Upper lobe of right lung (tissue), 1 donor: ENCODE measurements around the gene MAMDC2. TPM values are rescaled to one million over a fixed set of nuclear protein-coding genes. Genes with fewer than 3 reads are reported as not detected.

Source experiments
- ATAC-seq: fragments of 200-7000 bp; cut with Tn5 transposase; one replicate; pipeline ENCODE4 v1.9.1; 2020; ENCODE audit warnings: mild to moderate bottlenecking, moderate library complexity
- DNase-seq: peaks from one replicate; pipeline ENCODE4 v3.0.0-alpha.2; 2020
- H3K27ac ChIP-seq: fragments of 200-600 bp; one replicate; pipeline ENCODE4 v1.8.0; 2022
- H3K27me3 ChIP-seq: fragments of 200-600 bp; one replicate; pipeline ENCODE4 v1.8.0; 2022; ENCODE audit warnings: mild to moderate bottlenecking
- H3K36me3 ChIP-seq: fragments of 200-600 bp; one replicate; pipeline ENCODE4 v1.8.0; 2022
- H3K4me1 ChIP-seq: fragments of 200-600 bp; one replicate; pipeline ENCODE4 v1.8.0; 2022
- H3K4me3 ChIP-seq: fragments of 200-600 bp; one replicate; pipeline ENCODE4 v1.8.0; 2022; ENCODE audit warnings: mild to moderate bottlenecking
- H3K9me3 ChIP-seq: fragments of 200-600 bp; one replicate; pipeline ENCODE4 v1.8.0; 2022
- CTCF ChIP-seq: fragments of 200-600 bp; IDR thresholded peaks from one replicate; pipeline ENCODE4 v1.8.0; 2022; ENCODE audit warnings: antibody characterized with exemption
- intact Hi-C: fragments of 100-400 bp; cut with DNase I; formaldehyde crosslinking; loops from one replicate; pipeline ENCODE4 v1.11.0; 2022
- total RNA-seq: library from RNA; stranded (reverse); fragmentation: NEBNext Ultra II Directional; extraction: Animal tissue kit (Norgen Biotek cat#: 25700); gene quantifications from one replicate; pipeline ENCODE4 v1.2.1, GENCODE V29; 2021
- donor health status: DM: no; HTN: yes; CAD: no; lungs with severe emphysema.

MAMDC2 gene
- total RNA-seq, 1 donor from 2014 or later, result 72.0 TPM

DNA sequence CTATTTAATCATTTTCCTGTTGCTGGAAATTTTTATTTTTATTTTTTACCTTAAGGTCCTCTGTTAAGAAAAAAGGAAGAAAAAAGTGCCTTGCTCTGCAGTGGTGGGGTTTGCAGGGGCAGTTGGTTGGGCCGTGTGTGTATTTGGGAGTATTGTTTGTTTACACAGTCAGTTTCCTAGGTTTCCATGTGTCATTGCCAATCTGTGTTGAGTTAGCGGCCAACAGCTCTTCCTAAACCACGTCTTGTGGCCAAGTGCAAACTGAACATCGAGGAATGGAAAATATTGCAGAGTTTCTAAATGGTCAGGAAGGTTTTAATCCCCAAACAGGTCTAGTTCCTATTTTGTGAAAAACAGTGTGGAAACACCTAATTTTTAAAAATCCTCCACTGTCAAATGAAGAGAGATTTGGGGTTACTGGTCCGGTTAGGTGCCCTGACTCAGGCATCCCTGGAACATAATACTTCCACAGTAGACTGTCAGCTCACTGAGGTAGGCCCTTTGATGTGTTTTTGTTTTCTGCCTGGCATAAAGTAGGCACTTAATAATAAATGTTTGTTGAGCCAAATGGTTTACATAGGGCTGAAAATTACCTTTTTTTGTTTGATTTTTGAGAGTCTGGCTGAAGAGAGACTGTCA is 37.0 kb downstream of the MAMDC2 start:
- peak overlapping the region; percentile 26 for H3K27ac ChIP-seq
- no peak for DNase-seq

GRCh38 chr9:70081120-70081495 is 37.5 kb downstream of the MAMDC2 start:
- Histone ChIP-seq H3K4me1 (peaks cover 23% of the 10 kb centered on the region), H3K36me3 (no peaks in the 10 kb centered on the region), H3K27ac (peak overlapping the region; percentile 26), H3K27me3 (no peaks in the 10 kb centered on the region), H3K9me3 (no peaks in the 10 kb centered on the region), H3K4me3 (no peak overlapping the region)
- TF ChIP-seq CTCF, result no peak
- DNase-seq, result no peak
- intact Hi-C loops, result no loop called here
- peak; percentile 24 for ATAC-seq

More for the DNA sequence above, 37.0 kb downstream of the MAMDC2 start:
- H3K27me3 ChIP-seq, result no peaks in the 10 kb centered on the region
- H3K36me3 ChIP-seq, result no peaks in the 10 kb centered on the region
- peaks cover 23% of the 10 kb centered on the region for H3K4me1 ChIP-seq
- H3K4me3 ChIP-seq, result no peak overlapping the region
- intact Hi-C loops, result no loop called here
- no peak for TF ChIP-seq CTCF
- H3K9me3 ChIP-seq, result no peaks in the 10 kb centered on the region
- ATAC-seq, result peak; percentile 66

GRCh38 chr9:70083429-70083828 is 39.8 kb downstream of the MAMDC2 start:
- TF ChIP-seq CTCF, result no peak
- Histone ChIP-seq H3K9me3 (no peaks in the 10 kb centered on the region), H3K4me3 (no peak overlapping the region), H3K27me3 (no peaks in the 10 kb centered on the region), H3K36me3 (no peaks in the 10 kb centered on the region), H3K4me1 (peaks cover 23% of the 10 kb centered on the region), H3K27ac (no peak overlapping the region)
- DNase-seq (no peak), ATAC-seq (no peak)
- intact Hi-C loops, result no loop called here

GRCh38 chr9:70085241-70085640 is 41.6 kb downstream of the MAMDC2 start:
- intact Hi-C loops, result no loop called here
- no peak for ATAC-seq
- Histone ChIP-seq H3K4me3 (no peak overlapping the region), H3K27me3 (no peaks in the 10 kb centered on the region), H3K4me1 (peaks cover 10% of the 10 kb centered on the region), H3K27ac (no peak overlapping the region), H3K9me3 (no peaks in the 10 kb centered on the region), H3K36me3 (no peaks in the 10 kb centered on the region)
- TF ChIP-seq CTCF, result no peak
- DNase-seq, result no peak

DNA sequence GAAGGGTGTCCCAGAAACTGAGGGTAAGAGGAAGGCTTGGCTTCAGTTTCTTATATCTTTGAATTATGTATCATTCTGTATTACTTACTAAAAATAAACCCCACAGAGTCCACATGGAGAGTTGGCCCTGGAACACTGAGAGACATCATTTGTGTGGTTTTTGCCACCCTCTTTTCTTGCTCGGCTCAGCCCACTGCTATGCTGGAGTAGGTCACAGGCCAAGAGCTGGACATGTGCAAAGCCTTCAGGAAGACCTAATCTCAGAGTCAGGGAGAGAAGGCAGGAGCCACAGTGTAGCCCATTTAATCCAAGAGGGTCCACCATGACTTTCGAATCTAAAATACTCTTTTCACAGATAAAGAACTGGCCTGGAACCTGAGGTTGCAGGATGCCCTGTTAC is 47.5 kb downstream of the MAMDC2 start:
- no peak for ATAC-seq
- H3K4me1 ChIP-seq, result no peaks in the 10 kb centered on the region
- no peaks in the 10 kb centered on the region for H3K27me3 ChIP-seq
- TF ChIP-seq CTCF, result no peak
- intact Hi-C loops, result no loop called here
- no peaks in the 10 kb centered on the region for H3K9me3 ChIP-seq
- H3K27ac ChIP-seq, result no peak overlapping the region
- no peak overlapping the region for H3K4me3 ChIP-seq
- no peaks in the 10 kb centered on the region for H3K36me3 ChIP-seq
- no peak for DNase-seq

DNA sequence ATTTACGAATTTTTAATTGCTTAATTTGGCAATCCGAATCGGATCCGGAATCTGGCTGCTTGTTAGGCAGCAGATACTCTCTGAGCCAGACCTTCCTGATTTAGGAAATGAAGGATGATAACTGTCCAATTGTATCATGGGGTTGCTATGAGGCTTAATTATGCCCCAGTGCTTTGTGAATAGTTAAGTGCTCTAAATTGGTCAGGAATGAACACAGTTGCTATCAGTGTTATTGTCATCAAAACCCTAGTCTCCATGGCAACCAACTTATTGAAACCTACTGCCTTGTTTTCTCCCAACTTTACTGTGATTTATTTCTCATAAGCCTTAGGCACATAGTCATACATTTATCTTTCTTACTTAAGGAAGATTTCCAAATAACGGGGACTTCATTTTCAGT is 47.9 kb downstream of the MAMDC2 start:
- TF ChIP-seq CTCF, result no peak
- no peak for ATAC-seq
- no peaks in the 10 kb centered on the region for H3K4me1 ChIP-seq
- H3K27me3 ChIP-seq, result no peaks in the 10 kb centered on the region
- intact Hi-C loops, result no loop called here
- no peak overlapping the region for H3K27ac ChIP-seq
- H3K36me3 ChIP-seq, result no peaks in the 10 kb centered on the region
- H3K4me3 ChIP-seq, result no peak overlapping the region
- no peaks in the 10 kb centered on the region for H3K9me3 ChIP-seq
- DNase-seq, result no peak
